Measurements from ENCODE around the gene RAD51D.

GRCh38 chr17:35079547-35080423, 39.9 kb downstream of the RAD51D start:
- TF ChIP-seq GATA2 (IDR thresholded peaks at IDR 0.05; ENCODE audit: low read depth, low read length) (no peak), GATA3 (IDR thresholded peaks at IDR 0.05; ENCODE audit: low read depth, low read length) (no peak)
